GM12872 (cell line): ENCODE data around the gene CTDSPL2.

Experiments used
- CTCF ChIP-seq: IDR thresholded peaks from 3 replicates; pipeline ENCODE4 v1.5.1; 2011; ENCODE audit warnings: low read depth, mild to moderate bottlenecking, low read length, moderate library complexity; ENCODE audit not compliant: insufficient read depth

The CTDSPL2 gene

DNA sequence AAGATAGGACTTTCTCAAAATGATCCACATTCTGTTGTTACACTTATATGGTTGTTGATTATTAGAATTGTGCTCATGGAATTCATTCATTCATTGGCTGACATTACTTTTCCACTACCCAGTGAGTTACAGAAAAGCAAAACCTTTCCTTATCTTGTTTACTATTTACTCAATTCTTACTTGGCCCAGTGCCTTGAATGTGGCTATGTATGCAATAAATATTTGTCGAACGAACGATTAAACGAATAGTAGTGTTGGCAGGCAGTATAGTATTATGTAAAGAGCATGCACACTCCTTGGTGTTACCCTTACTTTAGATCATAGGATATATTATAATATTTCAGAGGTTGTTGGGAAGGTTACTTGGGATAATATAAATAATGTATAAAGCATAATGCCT, 31.0 kb downstream of the CTDSPL2 start:
- TF ChIP-seq CTCF = no peak

DNA sequence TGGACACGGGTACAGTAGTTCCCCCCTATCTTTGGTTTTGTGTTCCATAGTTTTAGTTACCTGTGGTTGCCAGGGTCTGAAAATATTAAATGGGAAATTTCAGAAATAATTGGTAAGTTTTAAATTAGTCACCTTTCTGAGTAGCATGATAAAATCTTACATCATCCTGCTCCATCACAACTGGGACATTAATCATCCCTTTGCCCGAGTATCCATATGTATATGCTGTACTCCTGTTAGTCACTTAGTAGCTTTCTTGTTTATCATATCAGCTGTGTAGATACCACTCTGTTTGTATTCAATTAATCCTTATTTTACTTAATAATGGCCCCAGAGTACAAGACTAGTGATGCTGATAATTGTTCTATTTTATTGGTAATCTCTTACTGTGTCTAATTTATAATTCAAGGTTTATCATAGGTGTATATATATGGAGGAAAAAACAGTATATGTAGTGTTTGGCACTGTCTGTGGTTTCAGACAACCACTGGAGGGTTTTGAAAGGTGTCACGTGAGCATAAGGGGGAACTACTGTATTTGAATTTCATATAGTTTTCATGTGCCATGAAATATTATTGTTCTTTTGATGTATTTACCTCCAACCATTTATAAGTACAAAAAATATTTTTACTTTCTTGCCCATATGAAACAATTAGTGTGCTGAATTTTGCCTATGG, 41.4 kb downstream of the CTDSPL2 start:
- no peak for TF ChIP-seq CTCF

DNA sequence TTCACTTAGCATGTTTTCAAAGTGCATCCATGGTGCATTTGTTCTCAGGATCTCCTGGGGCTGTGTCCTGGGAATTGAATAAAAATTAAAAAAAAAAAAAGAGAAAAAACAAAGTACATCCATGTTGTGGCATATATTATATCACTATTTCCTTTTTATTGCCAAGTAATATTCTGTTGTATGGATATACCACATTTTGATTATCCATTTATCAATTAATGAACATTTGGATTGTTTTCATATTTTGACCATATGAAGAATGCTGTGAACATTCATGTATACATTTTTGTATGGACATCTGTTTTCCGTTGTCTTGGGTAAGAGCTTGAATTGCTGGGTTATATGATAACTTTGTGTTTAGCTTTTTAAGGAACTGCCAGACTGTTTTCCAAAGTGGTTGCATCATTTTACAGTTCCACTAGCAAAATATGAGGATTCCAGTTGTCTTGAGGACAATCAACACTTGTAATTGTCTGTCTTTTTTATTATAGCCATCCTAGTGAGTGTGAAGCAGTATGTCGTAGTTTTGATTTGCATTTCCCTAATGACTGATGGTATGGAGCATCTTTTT, 44.5 kb downstream of the CTDSPL2 start:
- no peak for TF ChIP-seq CTCF

- TF ChIP-seq CTCF = no peak
Measured at GRCh38 chr15:44479343-44479742, 51.9 kb downstream of the CTDSPL2 start.

DNA sequence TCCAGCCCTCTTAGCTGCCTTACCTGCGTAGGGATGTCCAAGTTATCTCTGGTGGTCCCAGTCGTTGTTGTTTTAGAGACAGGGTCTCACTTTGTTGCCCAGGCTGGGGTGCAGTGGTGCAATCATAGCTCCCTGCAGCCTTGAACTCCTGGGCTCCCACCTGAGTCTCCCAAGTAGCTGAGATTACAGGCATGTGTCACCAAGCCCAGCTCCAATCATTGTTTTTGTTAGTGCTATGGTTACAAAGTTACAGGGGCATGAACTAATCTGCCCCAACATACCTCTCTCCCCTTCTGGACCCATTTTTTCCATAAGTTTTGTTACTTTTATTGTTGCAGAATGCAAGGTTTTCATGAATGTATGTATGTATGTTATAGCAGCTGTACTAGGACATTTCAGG, 54.7 kb downstream of the CTDSPL2 start:
- no peak for TF ChIP-seq CTCF

DNA sequence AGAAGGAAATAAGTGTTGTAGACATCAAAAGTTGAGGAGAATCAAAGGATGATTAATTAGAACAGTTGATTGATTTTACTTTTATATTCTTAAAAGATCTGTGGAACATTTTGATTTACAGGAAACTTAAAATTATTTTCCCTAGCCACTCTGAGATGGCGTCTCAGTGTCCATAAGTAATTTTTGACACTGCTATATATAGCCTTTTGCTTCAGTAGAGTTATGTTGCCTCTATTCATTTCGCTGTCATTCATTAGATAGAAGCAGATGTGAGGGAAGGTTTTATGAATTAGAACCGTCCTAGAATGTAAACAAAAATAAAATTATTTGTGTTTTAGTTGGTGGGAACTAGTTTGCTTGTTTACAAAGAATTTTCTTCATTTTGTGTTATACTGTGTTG, 58.5 kb downstream of the CTDSPL2 start:
- no peak for TF ChIP-seq CTCF

GRCh38 chr15:44489464-44489863, 62.0 kb downstream of the CTDSPL2 start:
- no peak for TF ChIP-seq CTCF
